Measurements from ENCODE around the gene SIAE. TPM values are rescaled to one million over a fixed set of nuclear protein-coding genes. Genes with fewer than 3 reads are reported as not detected.
A peak's percentile ranks its signal among the peaks of the same experiment; 100 is the strongest.

SIAE gene
- total and polyA plus RNA-seq, 4 donors: 6.4 to 33.9 (median 11.3) TPM

GRCh38 chr11:124681421-124681820, 7.9 kb upstream of the SIAE start:
- DNase-seq (ENCODE audit: low spot score): no peak
- no peak overlapping the region for H3K9ac ChIP-seq (ENCODE audit: low read depth in 1 of 2, low read length in 2 of 2)
- H3K4me3 ChIP-seq (ENCODE audit: low read depth in 1 of 3, low read length in 3 of 3): no peak overlapping the region
- H3K27ac ChIP-seq (ENCODE audit: low read depth in 1 of 2, low read length in 2 of 2): no peak overlapping the region
- H3K4me1 ChIP-seq (ENCODE audit: control insufficient read depth in 4 of 4, insufficient read depth in 4 of 4, low read length in 3 of 4): no peaks in the 10 kb centered on the region
- H3K27me3 ChIP-seq (ENCODE audit: control insufficient read depth in 4 of 4, insufficient read depth in 4 of 4, low read length in 3 of 4): no peaks in the 10 kb centered on the region
- peaks cover 0 to 4% (median 2%) of the 10 kb centered on the region in 4 donors for H3K9me3 ChIP-seq (ENCODE audit: control insufficient read depth in 4 of 4, low read length in 3 of 4)
- no peaks in the 10 kb centered on the region for H3K36me3 ChIP-seq (ENCODE audit: control insufficient read depth in 4 of 4, insufficient read depth in 3 of 4, low read depth in 1 of 4, low read length in 3 of 4)
- no peak for TF ChIP-seq TAF1 (conservative IDR thresholded peaks at IDR 0.05)
- no peak for TF ChIP-seq SP1 (IDR thresholded peaks at IDR 0.05)
- TF ChIP-seq ATF3 (IDR thresholded peaks at IDR 0.05): no peak
- no peak for TF ChIP-seq HNF4A (conservative IDR thresholded peaks at IDR 0.05)
- TF ChIP-seq RXRA (IDR thresholded peaks at IDR 0.05): no peak
- TF ChIP-seq, protein P1, sequence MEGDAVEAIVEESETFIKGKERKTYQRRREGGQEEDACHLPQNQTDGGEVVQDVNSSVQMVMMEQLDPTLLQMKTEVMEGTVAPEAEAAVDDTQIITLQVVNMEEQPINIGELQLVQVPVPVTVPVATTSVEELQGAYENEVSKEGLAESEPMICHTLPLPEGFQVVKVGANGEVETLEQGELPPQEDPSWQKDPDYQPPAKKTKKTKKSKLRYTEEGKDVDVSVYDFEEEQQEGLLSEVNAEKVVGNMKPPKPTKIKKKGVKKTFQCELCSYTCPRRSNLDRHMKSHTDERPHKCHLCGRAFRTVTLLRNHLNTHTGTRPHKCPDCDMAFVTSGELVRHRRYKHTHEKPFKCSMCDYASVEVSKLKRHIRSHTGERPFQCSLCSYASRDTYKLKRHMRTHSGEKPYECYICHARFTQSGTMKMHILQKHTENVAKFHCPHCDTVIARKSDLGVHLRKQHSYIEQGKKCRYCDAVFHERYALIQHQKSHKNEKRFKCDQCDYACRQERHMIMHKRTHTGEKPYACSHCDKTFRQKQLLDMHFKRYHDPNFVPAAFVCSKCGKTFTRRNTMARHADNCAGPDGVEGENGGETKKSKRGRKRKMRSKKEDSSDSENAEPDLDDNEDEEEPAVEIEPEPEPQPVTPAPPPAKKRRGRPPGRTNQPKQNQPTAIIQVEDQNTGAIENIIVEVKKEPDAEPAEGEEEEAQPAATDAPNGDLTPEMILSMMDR (IDR thresholded peaks at IDR 0.05; ENCODE audit: low read depth, low read length, missing input control): no peak
- WGBS: 94% methylated on average over 2 of the region's 2 CpGs

DNA sequence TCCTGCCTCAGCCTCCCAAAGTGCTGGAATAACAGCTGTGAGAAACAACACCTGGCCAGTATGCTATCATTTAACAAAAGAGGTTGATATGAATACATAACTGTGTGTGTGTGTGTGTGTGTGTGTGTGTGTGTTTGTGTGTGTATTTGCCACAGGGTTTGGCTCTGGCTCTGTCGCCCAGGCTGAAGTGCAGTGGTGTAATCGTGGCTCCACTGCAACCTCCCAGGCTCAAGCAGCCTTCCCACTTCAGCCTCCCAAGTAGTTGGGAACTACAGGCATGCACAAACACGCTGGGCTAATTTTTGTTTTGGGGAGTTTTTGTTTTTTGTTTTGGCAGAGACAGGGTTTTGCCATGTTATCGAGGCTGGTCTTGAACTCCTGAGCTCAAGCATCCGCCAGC, 4.9 kb upstream of the SIAE start:
- DNase-seq (ENCODE audit: low spot score): no peak
- Histone ChIP-seq H3K27ac (ENCODE audit: low read depth in 1 of 2, low read length in 2 of 2) (no peak overlapping the region), H3K27me3 (ENCODE audit: control insufficient read depth in 4 of 4, insufficient read depth in 4 of 4, low read length in 3 of 4) (no peaks in the 10 kb centered on the region), H3K4me3 (ENCODE audit: low read depth in 1 of 3, low read length in 3 of 3) (no peak overlapping the region), H3K9ac (ENCODE audit: low read depth in 1 of 2, low read length in 2 of 2) (no peak overlapping the region), H3K9me3 (ENCODE audit: control insufficient read depth in 4 of 4, low read length in 3 of 4) (peaks cover 0 to 4% (median under 1%) of the 10 kb centered on the region in 4 donors), H3K36me3 (ENCODE audit: control insufficient read depth in 4 of 4, insufficient read depth in 3 of 4, low read depth in 1 of 4, low read length in 3 of 4) (no peaks in the 10 kb centered on the region), H3K4me1 (ENCODE audit: control insufficient read depth in 4 of 4, insufficient read depth in 4 of 4, low read length in 3 of 4) (peaks cover under 1 to 7% (median 3%) of the 10 kb centered on the region in 4 donors)
- no peak for TF ChIP-seq SP1 (IDR thresholded peaks at IDR 0.05)
- TF ChIP-seq, protein P2, sequence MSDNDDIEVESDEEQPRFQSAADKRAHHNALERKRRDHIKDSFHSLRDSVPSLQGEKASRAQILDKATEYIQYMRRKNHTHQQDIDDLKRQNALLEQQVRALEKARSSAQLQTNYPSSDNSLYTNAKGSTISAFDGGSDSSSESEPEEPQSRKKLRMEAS (IDR thresholded peaks at IDR 0.05): no peak
- no peak for TF ChIP-seq TAF1 (conservative IDR thresholded peaks at IDR 0.05)
- 80% methylated on average over 5 of the region's 5 CpGs for WGBS

GRCh38 chr11:124676386-124676785, 2.8 kb upstream of the SIAE start:
- Histone ChIP-seq H3K4me1 (ENCODE audit: control insufficient read depth in 4 of 4, insufficient read depth in 4 of 4, low read length in 3 of 4) (peaks cover 7 to 19% (median 11%) of the 10 kb centered on the region in 4 donors), H3K36me3 (ENCODE audit: control insufficient read depth in 4 of 4, insufficient read depth in 3 of 4, low read depth in 1 of 4, low read length in 3 of 4) (no peaks in the 10 kb centered on the region), H3K9me3 (ENCODE audit: control insufficient read depth in 4 of 4, low read length in 3 of 4) (no peaks in the 10 kb centered on the region), H3K9ac (ENCODE audit: low read depth in 1 of 2, low read length in 2 of 2) (no peak overlapping the region), H3K4me3 (ENCODE audit: low read depth in 1 of 3, low read length in 3 of 3) (no peak overlapping the region), H3K27ac (ENCODE audit: low read depth in 1 of 2, low read length in 2 of 2) (no peak overlapping the region), H3K27me3 (ENCODE audit: control insufficient read depth in 4 of 4, insufficient read depth in 4 of 4, low read length in 3 of 4) (no peaks in the 10 kb centered on the region)
- 3% methylated on average over 2 of the region's 2 CpGs for WGBS
- DNase-seq (ENCODE audit: low spot score): no peak
- TF ChIP-seq HNF4A (conservative IDR thresholded peaks at IDR 0.05): peak in 1 of 2 donors; percentile 19
- TF ChIP-seq RAD21 (IDR thresholded peaks at IDR 0.05): no peak
- TF ChIP-seq EGR1 (IDR thresholded peaks at IDR 0.05; ENCODE audit: low read depth in 2 of 2): peak in 1 of 2 donors; percentile 40
- TF ChIP-seq FOXA1 (IDR thresholded peaks at IDR 0.05): no peak
- TF ChIP-seq, protein P2 (IDR thresholded peaks at IDR 0.05): no peak
- peak; percentile 46 to 73 for TF ChIP-seq GABPA (IDR thresholded peaks at IDR 0.05 in 1 of 2, conservative IDR thresholded peaks at IDR 0.05 in 1 of 2)
- TF ChIP-seq, protein P3, sequence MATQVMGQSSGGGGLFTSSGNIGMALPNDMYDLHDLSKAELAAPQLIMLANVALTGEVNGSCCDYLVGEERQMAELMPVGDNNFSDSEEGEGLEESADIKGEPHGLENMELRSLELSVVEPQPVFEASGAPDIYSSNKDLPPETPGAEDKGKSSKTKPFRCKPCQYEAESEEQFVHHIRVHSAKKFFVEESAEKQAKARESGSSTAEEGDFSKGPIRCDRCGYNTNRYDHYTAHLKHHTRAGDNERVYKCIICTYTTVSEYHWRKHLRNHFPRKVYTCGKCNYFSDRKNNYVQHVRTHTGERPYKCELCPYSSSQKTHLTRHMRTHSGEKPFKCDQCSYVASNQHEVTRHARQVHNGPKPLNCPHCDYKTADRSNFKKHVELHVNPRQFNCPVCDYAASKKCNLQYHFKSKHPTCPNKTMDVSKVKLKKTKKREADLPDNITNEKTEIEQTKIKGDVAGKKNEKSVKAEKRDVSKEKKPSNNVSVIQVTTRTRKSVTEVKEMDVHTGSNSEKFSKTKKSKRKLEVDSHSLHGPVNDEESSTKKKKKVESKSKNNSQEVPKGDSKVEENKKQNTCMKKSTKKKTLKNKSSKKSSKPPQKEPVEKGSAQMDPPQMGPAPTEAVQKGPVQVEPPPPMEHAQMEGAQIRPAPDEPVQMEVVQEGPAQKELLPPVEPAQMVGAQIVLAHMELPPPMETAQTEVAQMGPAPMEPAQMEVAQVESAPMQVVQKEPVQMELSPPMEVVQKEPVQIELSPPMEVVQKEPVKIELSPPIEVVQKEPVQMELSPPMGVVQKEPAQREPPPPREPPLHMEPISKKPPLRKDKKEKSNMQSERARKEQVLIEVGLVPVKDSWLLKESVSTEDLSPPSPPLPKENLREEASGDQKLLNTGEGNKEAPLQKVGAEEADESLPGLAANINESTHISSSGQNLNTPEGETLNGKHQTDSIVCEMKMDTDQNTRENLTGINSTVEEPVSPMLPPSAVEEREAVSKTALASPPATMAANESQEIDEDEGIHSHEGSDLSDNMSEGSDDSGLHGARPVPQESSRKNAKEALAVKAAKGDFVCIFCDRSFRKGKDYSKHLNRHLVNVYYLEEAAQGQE (IDR thresholded peaks at IDR 0.05): peak; percentile 12
- TF ChIP-seq NR2F2 (IDR thresholded peaks at IDR 0.05): peak; percentile 36
- peak in 1 of 2 donors; percentile 17 for TF ChIP-seq RXRA (IDR thresholded peaks at IDR 0.05)
- no peak for TF ChIP-seq ATF3 (IDR thresholded peaks at IDR 0.05)
- TF ChIP-seq JUND (IDR thresholded peaks at IDR 0.05): peak in 1 of 2 donors; percentile 14
- TF ChIP-seq, protein P1 (IDR thresholded peaks at IDR 0.05; ENCODE audit: low read depth, low read length, missing input control): no peak
- TF ChIP-seq HNF4G (IDR thresholded peaks at IDR 0.05): no peak
- no peak for TF ChIP-seq FOXA2 (IDR thresholded peaks at IDR 0.05)
- peak; percentile 42 for TF ChIP-seq SP1 (IDR thresholded peaks at IDR 0.05)
- TF ChIP-seq YY1 (IDR thresholded peaks at IDR 0.05): peak; percentile 26
- no peak for TF ChIP-seq TAF1 (conservative IDR thresholded peaks at IDR 0.05)
